Panc1 (cell line): Measurements from ENCODE around the gene OLFM3.

ENCODE experiments used
- CTCF ChIP-seq: fragments of 450-650 bp; IDR thresholded peaks from 2 replicates; pipeline ENCODE4 v1.5.1; 2017; ENCODE audit warnings: mild to moderate bottlenecking
- REST ChIP-seq, 2 experiments: IDR thresholded peaks; 2 replicates each; pipeline ENCODE4 v1.6.1; 2011 to 2012; ENCODE audit warnings: low read depth in 2 of 2, control low read depth in 1 of 2, low read length in 1 of 2, mild to moderate bottlenecking in 1 of 2, moderate library complexity in 1 of 2; ENCODE audit not compliant: insufficient read depth in 1 of 2

GRCh38 chr1:101976161-101976560, 20.6 kb downstream of the OLFM3 start:
- no peak for TF ChIP-seq CTCF
- TF ChIP-seq REST (IDR thresholded peaks at IDR 0.05; ENCODE audit: insufficient read depth in 1 of 2, low read depth in 2 of 2, low read length in 1 of 2) = no peak
